GM23338 (cell line): ENCODE measurements around the gene GALNT7. TPM values are rescaled to one million over a fixed set of nuclear protein-coding genes. Genes with fewer than 3 reads are reported as not detected.

Source experiments
- ATAC-seq: fragments of 200-7000 bp; cut with Tn5 transposase; 3 replicates; pipeline ENCODE4 v1.9.1; 2020
- DNase-seq: peaks from one replicate; pipeline ENCODE4 v3.0.0-alpha.2; 2015; ENCODE audit warnings: low spot score
- H2AFZ ChIP-seq: fragments of 200-600 bp; sonication (generic); 2 replicates; pipeline ENCODE4 v1.8.0; 2016; ENCODE audit warnings: antibody characterized with exemption, mild to moderate bottlenecking, moderate library complexity
- H3F3A ChIP-seq: fragments of 200-600 bp; sonication (generic); replicated peaks from 2 replicates; pipeline ENCODE4 v1.8.0; 2017; ENCODE audit warnings: antibody characterized with exemption, mixed run types, low read depth
- H3K27ac ChIP-seq: fragments of 200-600 bp; sonication (generic); 2 replicates; pipeline ENCODE4 v1.6.1; 2016; ENCODE audit warnings: low read depth
- H3K27me3 ChIP-seq: fragments of 200-600 bp; sonication (generic); 2 replicates; pipeline ENCODE4 v1.8.0; 2016; ENCODE audit warnings: mild to moderate bottlenecking, mixed run types, moderate library complexity; ENCODE audit not compliant: insufficient read depth
- H3K36me3 ChIP-seq: fragments of 200-600 bp; sonication (generic); 2 replicates; pipeline ENCODE4 v1.8.0; 2016; ENCODE audit warnings: mild to moderate bottlenecking; ENCODE audit not compliant: insufficient read depth
- H3K4me1 ChIP-seq: fragments of 200-600 bp; sonication (generic); 2 replicates; pipeline ENCODE4 v1.8.0; 2016; ENCODE audit warnings: mild to moderate bottlenecking, moderate library complexity; ENCODE audit not compliant: insufficient read depth
- H3K4me2 ChIP-seq: fragments of 200-600 bp; sonication (generic); 2 replicates; pipeline ENCODE4 v1.7.1; 2017; ENCODE audit warnings: mixed run types
- H3K4me3 ChIP-seq: fragments of 200-600 bp; sonication (generic); 2 replicates; pipeline ENCODE4 v1.6.1; 2016; ENCODE audit warnings: mixed run types
- H3K79me2 ChIP-seq: fragments of 200-600 bp; sonication (generic); replicated peaks from 2 replicates; pipeline ENCODE4 v1.8.0; 2017; ENCODE audit warnings: mild to moderate bottlenecking; ENCODE audit not compliant: insufficient read depth
- H3K9me2 ChIP-seq: fragments of 200-600 bp; sonication (generic); 2 replicates; pipeline ENCODE4 v1.8.0; 2017; ENCODE audit not compliant: insufficient read depth
- H4K20me1 ChIP-seq: fragments of 200-600 bp; sonication (generic); replicated peaks from 2 replicates; pipeline ENCODE4 v1.8.0; 2017; ENCODE audit warnings: mild to moderate bottlenecking; ENCODE audit not compliant: insufficient read depth
- H3K27ac Mint-ChIP-seq: 2 replicates; pipeline ENCODE4 v1.8.0; 2020; ENCODE audit warnings: inconsistent platforms, mild to moderate bottlenecking, moderate library complexity, mixed read lengths
- H3K27me3 Mint-ChIP-seq: 3 replicates; pipeline ENCODE4 v1.8.0; 2022; ENCODE audit warnings: low read depth, mild to moderate bottlenecking, moderate library complexity, mixed read lengths, inconsistent platforms; ENCODE audit not compliant: insufficient read depth, poor library complexity
- H3K36me3 Mint-ChIP-seq: 3 replicates; pipeline ENCODE4 v1.8.0; 2021; ENCODE audit warnings: low read depth, mild to moderate bottlenecking, inconsistent platforms, moderate library complexity, mixed read lengths
- H3K4me1 Mint-ChIP-seq: 3 replicates; pipeline ENCODE4 v1.8.0; 2020; ENCODE audit warnings: mild to moderate bottlenecking, inconsistent platforms, mixed read lengths
- H3K4me3 Mint-ChIP-seq: 3 replicates; pipeline ENCODE4 v1.8.0; 2021; ENCODE audit warnings: moderate library complexity, mild to moderate bottlenecking, inconsistent platforms, mixed read lengths
- H3K9me3 Mint-ChIP-seq: 3 replicates; pipeline ENCODE4 v1.8.0; 2020; ENCODE audit warnings: moderate library complexity, mild to moderate bottlenecking, inconsistent platforms, mixed read lengths
- CREB1 ChIP-seq: fragments of 250-450 bp; sonication (Bioruptor Pico); IDR thresholded peaks from 2 replicates; pipeline ENCODE4 v1.5.0; 2020; ENCODE audit warnings: low read depth, mild to moderate bottlenecking, moderate library complexity
- CTCF ChIP-seq, 2 experiments: fragments of 200-600 bp in 1 of 2; sonication (generic) in 1 of 2; conservative IDR thresholded peaks; 2 replicates each; pipeline versions ENCODE4 v1.5.1 to v1.6.1; 2016 to 2017; ENCODE audit warnings: antibody characterized with exemption in 2 of 2, low read depth in 2 of 2, mild to moderate bottlenecking in 2 of 2, moderate library complexity in 1 of 2
- EZH2phosphoT487 ChIP-seq: fragments of 200-600 bp; sonication (generic); IDR thresholded peaks from one replicate; pipeline ENCODE4 v1.8.1; 2018; ENCODE audit warnings: antibody characterized with exemption; ENCODE audit not compliant: unreplicated experiment
- JUNB ChIP-seq: IDR thresholded peaks from one replicate; pipeline ENCODE4 v1.6.1; 2016; ENCODE audit warnings: antibody characterized with exemption; ENCODE audit not compliant: unreplicated experiment
- POLR2AphosphoS5 ChIP-seq: IDR thresholded peaks from 2 replicates; pipeline ENCODE4 v1.6.1; 2016; ENCODE audit warnings: antibody characterized with exemption, low read depth
- STAT1 ChIP-seq: IDR thresholded peaks from one replicate; pipeline ENCODE4 v1.6.1; 2016; ENCODE audit warnings: antibody characterized with exemption; ENCODE audit not compliant: unreplicated experiment
- ZNF331 ChIP-seq: fragments of 250-450 bp; sonication (Bioruptor Pico); IDR thresholded peaks from 2 replicates; pipeline ENCODE4 v1.5.0; 2020; ENCODE audit warnings: low read depth, mild to moderate bottlenecking, moderate library complexity
- polyA plus RNA-seq: library from polyadenylated mRNA; unstranded; fragments of >200 nt; fragmentation: Nextera tagmentation; extraction: Ambion mirVana; gene quantifications from 2 replicates; pipeline ENCODE4 v1.2.1, GENCODE V29; 2016
- total RNA-seq: library from RNA; depleted of rRNA; stranded (reverse); fragments of >200 nt; shearing (Covaris generic); gene quantifications from 2 replicates; pipeline ENCODE4 v1.2.3, GENCODE V29; 2014
- TF ChIP-seq, protein P1 (sequence below): IDR thresholded peaks from 2 replicates; pipeline ENCODE4 v1.6.1; 2016; ENCODE audit warnings: antibody characterized with exemption
- TF ChIP-seq, protein P2 (sequence below): fragments of 250-450 bp; sonication (Bioruptor Pico); IDR thresholded peaks from 2 replicates; pipeline ENCODE4 v1.5.0; 2020; ENCODE audit warnings: mild to moderate bottlenecking, moderate library complexity
- TF ChIP-seq, protein P3 (sequence below): IDR thresholded peaks from one replicate; pipeline ENCODE4 v1.6.1; 2018; ENCODE audit warnings: antibody characterized with exemption; ENCODE audit not compliant: unreplicated experiment

The GALNT7 gene
- total and polyA plus RNA-seq, 2 experiments from 2014 or later: 31.8 to 72.2 TPM

DNA sequence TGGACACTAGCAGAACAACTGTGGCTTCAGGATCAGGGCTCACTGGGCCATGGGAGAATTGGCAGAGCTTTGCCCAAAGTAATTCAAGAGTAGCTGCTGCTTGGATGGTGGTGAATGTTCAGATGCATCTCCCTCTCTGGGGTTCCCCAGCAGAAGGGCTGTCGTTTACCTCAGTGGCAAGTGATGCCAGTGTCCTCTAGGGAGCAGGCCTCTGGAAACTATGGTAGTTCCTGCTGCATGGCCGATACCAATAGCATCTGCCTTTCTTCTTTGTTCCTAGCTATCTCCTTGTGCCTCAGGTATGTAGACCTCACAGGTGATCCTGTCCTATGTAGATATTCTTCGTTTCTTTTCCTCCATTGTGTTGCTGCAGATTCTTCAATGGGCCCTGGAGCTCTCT, 139.2 kb downstream of the GALNT7 start (continued):
- no peak for TF ChIP-seq CTCF (conservative IDR thresholded peaks at IDR 0.05; ENCODE audit: low read depth in 2 of 2)

GRCh38 chr4:173311368-173311767, 142.8 kb downstream of the GALNT7 start:
- no peak overlapping the region for H3K4me3 Mint-ChIP-seq
- TF ChIP-seq, protein P1, sequence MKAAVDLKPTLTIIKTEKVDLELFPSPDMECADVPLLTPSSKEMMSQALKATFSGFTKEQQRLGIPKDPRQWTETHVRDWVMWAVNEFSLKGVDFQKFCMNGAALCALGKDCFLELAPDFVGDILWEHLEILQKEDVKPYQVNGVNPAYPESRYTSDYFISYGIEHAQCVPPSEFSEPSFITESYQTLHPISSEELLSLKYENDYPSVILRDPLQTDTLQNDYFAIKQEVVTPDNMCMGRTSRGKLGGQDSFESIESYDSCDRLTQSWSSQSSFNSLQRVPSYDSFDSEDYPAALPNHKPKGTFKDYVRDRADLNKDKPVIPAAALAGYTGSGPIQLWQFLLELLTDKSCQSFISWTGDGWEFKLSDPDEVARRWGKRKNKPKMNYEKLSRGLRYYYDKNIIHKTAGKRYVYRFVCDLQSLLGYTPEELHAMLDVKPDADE: no peak
- TF ChIP-seq CTCF (conservative IDR thresholded peaks at IDR 0.05; ENCODE audit: low read depth in 2 of 2) (no peak), ZNF331 (CRISPR knock-in tag) (no peak), POLR2AphosphoS5 (no peak), EZH2phosphoT487 (no peak), JUNB (no peak), CREB1 (CRISPR knock-in tag) (no peak), STAT1 (no peak)
- TF ChIP-seq, protein P2, sequence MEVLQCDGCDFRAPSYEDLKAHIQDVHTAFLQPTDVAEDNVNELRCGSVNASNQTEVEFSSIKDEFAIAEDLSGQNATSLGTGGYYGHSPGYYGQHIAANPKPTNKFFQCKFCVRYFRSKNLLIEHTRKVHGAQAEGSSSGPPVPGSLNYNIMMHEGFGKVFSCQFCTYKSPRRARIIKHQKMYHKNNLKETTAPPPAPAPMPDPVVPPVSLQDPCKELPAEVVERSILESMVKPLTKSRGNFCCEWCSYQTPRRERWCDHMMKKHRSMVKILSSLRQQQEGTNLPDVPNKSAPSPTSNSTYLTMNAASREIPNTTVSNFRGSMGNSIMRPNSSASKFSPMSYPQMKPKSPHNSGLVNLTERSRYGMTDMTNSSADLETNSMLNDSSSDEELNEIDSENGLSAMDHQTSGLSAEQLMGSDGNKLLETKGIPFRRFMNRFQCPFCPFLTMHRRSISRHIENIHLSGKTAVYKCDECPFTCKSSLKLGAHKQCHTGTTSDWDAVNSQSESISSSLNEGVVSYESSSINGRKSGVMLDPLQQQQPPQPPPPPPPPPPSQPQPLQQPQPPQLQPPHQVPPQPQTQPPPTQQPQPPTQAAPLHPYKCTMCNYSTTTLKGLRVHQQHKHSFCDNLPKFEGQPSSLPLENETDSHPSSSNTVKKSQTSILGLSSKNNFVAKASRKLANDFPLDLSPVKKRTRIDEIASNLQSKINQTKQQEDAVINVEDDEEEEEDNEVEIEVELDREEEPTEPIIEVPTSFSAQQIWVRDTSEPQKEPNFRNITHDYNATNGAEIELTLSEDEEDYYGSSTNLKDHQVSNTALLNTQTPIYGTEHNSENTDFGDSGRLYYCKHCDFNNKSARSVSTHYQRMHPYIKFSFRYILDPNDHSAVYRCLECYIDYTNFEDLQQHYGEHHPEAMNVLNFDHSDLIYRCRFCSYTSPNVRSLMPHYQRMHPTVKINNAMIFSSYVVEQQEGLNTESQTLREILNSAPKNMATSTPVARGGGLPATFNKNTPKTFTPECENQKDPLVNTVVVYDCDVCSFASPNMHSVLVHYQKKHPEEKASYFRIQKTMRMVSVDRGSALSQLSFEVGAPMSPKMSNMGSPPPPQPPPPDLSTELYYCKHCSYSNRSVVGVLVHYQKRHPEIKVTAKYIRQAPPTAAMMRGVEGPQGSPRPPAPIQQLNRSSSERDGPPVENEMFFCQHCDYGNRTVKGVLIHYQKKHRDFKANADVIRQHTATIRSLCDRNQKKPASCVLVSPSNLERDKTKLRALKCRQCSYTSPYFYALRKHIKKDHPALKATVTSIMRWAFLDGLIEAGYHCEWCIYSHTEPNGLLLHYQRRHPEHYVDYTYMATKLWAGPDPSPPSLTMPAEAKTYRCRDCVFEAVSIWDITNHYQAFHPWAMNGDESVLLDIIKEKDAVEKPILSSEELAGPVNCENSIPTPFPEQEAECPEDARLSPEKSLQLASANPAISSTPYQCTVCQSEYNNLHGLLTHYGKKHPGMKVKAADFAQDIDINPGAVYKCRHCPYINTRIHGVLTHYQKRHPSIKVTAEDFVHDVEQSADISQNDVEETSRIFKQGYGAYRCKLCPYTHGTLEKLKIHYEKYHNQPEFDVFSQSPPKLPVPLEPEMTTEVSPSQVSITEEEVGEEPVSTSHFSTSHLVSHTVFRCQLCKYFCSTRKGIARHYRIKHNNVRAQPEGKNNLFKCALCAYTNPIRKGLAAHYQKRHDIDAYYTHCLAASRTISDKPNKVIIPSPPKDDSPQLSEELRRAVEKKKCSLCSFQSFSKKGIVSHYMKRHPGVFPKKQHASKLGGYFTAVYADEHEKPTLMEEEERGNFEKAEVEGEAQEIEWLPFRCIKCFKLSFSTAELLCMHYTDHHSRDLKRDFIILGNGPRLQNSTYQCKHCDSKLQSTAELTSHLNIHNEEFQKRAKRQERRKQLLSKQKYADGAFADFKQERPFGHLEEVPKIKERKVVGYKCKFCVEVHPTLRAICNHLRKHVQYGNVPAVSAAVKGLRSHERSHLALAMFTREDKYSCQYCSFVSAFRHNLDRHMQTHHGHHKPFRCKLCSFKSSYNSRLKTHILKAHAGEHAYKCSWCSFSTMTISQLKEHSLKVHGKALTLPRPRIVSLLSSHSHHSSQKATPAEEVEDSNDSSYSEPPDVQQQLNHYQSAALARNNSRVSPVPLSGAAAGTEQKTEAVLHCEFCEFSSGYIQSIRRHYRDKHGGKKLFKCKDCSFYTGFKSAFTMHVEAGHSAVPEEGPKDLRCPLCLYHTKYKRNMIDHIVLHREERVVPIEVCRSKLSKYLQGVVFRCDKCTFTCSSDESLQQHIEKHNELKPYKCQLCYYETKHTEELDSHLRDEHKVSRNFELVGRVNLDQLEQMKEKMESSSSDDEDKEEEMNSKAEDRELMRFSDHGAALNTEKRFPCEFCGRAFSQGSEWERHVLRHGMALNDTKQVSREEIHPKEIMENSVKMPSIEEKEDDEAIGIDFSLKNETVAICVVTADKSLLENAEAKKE: no peak
- TF ChIP-seq, protein P3, sequence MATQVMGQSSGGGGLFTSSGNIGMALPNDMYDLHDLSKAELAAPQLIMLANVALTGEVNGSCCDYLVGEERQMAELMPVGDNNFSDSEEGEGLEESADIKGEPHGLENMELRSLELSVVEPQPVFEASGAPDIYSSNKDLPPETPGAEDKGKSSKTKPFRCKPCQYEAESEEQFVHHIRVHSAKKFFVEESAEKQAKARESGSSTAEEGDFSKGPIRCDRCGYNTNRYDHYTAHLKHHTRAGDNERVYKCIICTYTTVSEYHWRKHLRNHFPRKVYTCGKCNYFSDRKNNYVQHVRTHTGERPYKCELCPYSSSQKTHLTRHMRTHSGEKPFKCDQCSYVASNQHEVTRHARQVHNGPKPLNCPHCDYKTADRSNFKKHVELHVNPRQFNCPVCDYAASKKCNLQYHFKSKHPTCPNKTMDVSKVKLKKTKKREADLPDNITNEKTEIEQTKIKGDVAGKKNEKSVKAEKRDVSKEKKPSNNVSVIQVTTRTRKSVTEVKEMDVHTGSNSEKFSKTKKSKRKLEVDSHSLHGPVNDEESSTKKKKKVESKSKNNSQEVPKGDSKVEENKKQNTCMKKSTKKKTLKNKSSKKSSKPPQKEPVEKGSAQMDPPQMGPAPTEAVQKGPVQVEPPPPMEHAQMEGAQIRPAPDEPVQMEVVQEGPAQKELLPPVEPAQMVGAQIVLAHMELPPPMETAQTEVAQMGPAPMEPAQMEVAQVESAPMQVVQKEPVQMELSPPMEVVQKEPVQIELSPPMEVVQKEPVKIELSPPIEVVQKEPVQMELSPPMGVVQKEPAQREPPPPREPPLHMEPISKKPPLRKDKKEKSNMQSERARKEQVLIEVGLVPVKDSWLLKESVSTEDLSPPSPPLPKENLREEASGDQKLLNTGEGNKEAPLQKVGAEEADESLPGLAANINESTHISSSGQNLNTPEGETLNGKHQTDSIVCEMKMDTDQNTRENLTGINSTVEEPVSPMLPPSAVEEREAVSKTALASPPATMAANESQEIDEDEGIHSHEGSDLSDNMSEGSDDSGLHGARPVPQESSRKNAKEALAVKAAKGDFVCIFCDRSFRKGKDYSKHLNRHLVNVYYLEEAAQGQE: no peak

More at GRCh38 chr4:173311368-173311767, 142.8 kb downstream of the GALNT7 start:
- no peaks in the 10 kb centered on the region for H3K36me3 ChIP-seq
- no peak for DNase-seq
- 0 out of 2 replicates have a peak, but pooled peaks cover under 1% of the 10 kb centered on the region for H3K79me2 ChIP-seq
- H4K20me1 ChIP-seq: no peaks in the 10 kb centered on the region
- peaks cover 3% of the 10 kb centered on the region; the same call in 1 of the 3 replicates for H3K9me3 Mint-ChIP-seq
- peaks cover 11% of the 10 kb centered on the region for H3K4me1 Mint-ChIP-seq
- H3K27me3 Mint-ChIP-seq: peaks cover 6% of the 10 kb centered on the region
- H2AFZ ChIP-seq: no peak overlapping the region
- 0 out of 2 replicates have a peak, but pooled peaks cover 7% of the 10 kb centered on the region for H3K4me1 ChIP-seq
- no peak overlapping the region for H3K4me2 ChIP-seq
- H3K9me2 ChIP-seq: no peaks in the 10 kb centered on the region
- H3K27ac ChIP-seq: no peak overlapping the region
- H3K27me3 ChIP-seq: no peaks in the 10 kb centered on the region
- ATAC-seq: no peak
- no peaks in the 10 kb centered on the region for H3F3A ChIP-seq
- no peak overlapping the region for H3K27ac Mint-ChIP-seq
- H3K36me3 Mint-ChIP-seq: peaks cover 40% of the 10 kb centered on the region
- no peak overlapping the region for H3K4me3 ChIP-seq
